ENCODE measurements around the gene TRIM77.
"Not testable (repeated sequence)": the region's sequence is repeated elsewhere in the genome, so short reads cannot be mapped to it uniquely, and the experiment has no call there.

TRIM77 gene, protein sequence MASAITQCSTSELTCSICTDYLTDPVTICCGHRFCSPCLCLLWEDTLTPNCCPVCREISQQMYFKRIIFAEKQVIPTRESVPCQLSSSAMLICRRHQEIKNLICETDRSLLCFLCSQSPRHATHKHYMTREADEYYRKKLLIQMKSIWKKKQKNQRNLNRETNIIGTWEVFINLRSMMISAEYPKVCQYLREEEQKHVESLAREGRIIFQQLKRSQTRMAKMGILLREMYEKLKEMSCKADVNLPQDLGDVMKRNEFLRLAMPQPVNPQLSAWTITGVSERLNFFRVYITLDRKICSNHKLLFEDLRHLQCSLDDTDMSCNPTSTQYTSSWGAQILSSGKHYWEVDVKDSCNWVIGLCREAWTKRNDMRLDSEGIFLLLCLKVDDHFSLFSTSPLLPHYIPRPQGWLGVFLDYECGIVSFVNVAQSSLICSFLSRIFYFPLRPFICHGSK

DNA sequence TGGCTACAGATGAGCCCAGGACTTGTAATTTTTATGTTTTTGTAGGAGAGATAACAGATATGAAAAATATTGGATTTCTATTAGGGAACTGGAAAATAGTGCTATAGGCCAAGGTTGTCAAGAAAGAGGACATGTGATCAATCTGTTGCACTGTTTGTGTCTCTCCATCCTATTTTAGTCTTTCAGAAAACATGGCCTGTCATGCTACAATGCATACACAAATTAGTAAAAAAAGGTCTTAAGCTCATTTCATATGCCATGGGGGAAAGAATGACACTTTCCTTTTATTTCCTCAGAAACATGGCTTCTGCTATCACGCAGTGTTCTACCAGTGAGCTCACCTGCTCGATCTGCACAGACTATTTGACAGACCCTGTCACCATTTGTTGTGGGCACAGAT lies at the start of gene TRIM77:
TSS of gene TRIM77 (plus strand) at position 301 of the 400 bp plus-strand sequence. CDS start at position 301, 0 bp downstream.
- not testable (repeated sequence) for DNase-seq

DNA sequence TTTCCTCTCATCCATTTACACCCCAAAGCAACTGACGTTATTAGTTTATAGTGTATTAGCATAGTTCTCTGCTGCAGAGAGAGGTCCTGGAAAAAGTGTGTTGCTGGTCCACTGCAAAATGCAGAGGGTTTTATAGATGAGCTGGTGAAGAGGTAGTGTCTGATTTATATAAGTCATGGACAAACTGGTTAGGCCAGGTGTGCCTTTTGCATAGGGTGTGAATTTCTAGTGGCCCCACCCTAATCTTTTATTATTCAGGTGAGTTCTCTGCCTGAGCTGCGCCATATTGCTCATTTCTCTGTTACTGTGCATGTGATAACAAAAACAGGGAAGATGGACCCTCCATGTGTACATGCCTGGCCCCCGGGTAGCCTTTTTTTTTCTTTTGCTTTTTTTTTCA lies 43.1 kb upstream of the TRIM77 start:
- no peak for DNase-seq

DNA sequence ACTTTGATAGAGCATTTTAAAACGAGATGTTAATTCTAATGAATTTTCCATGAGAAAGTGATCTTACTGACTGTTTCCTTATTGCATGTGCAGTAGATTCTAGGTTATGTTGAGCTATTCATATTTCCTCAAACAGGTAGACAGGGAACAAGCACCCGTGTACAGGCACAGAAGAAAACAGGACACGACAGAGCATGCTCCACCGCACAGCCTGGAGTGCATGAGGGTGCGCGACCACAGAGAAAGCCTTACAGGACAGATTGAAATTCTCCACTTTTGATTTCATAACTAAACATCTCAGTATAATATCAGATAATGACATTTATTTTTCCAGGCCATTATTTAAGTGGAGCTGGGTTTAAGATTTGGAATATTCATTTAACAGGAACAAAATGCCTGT lies 41.9 kb upstream of the TRIM77 start:
- DNase-seq, result not testable (repeated sequence)

DNA sequence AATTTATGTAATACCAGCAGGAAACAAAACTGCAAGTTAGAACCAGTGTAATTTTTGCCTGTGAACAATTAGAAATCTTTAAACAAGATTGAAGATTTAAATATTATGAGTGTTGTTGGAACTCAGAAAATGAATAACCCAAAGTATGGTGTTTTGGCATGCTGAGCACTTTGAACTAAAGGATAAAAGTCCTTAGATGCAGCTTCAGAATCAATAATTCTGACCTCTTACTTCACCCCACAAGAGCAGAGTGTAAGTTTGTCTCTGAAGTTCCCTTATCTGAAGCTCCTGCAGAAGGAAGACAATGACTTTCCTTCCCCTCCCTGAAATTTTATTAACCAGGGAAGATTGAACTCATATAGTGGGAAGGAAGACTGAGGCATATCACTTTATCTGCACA lies 40.5 kb upstream of the TRIM77 start:
- DNase-seq, result not testable (repeated sequence)

DNA sequence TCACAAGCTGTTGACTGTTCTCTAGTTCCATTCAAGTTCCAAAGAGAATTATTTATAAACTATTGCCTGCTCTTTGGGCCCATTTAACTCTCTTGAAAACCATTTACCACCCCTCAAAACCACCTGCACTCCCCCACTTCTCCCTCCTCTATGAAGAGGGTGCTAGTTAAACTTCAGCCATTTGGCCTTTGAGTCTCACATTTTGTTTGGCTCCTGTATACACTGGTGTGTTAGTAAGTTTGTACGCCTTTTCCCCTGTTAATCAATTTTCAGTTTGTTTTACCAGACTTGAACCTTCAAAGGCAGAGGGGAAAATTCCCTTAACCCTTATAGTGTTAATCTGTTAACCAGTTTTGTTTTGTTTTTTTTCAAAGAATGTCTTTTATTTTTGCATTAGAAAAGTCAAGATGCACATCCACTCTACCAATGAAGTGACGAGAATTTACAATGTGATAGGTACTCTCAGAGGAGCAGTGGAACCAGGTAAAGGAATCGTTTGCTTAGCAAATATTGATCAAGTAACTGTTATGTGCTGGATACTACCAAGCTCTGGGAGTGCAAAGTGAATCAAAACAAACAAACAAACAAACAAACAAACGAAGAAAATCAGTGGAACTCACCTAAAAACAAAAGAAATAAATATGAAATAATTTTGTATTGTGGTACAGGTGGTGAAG lies 40.0 kb upstream of the TRIM77 start:
- not testable (repeated sequence) for DNase-seq

DNA sequence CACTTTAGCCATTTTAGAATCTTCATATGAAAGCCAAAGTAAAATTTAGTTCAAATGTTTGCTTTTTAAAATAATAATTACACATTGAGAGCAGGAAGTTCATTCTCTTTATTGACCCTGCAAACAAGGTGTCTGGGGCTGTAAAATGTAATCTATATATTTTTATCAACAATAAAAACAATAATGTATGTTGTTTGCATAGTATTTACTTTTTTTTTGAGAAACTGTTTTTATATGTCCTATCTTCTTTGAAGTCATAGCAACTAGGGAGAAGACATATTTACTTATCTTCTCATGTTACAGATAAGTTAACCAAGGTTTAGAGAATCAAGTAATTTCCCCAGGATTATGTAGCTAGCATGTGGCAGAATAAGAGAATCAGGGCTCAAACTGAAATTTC lies 37.6 kb upstream of the TRIM77 start:
- not testable (repeated sequence) for DNase-seq

DNA sequence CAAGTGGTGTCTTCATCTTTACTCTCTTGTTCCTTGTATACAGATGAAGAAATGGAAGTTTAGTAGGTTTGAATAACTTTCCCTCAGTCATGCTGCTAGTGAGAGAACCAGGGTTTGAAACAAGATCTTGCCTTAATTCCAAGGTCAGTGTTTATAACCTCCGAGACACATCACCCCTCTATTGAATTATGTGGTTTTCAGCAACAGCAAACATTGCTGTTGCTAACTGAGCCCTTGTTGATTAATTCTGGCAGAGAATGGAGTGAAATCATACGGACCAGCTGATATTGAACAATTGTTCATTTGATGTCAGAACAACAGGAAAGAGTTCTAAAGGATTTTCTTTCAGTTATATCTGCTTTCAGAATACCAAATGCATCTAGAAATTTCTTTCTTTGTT lies 36.7 kb upstream of the TRIM77 start:
- DNase-seq, result not testable (repeated sequence)

DNA sequence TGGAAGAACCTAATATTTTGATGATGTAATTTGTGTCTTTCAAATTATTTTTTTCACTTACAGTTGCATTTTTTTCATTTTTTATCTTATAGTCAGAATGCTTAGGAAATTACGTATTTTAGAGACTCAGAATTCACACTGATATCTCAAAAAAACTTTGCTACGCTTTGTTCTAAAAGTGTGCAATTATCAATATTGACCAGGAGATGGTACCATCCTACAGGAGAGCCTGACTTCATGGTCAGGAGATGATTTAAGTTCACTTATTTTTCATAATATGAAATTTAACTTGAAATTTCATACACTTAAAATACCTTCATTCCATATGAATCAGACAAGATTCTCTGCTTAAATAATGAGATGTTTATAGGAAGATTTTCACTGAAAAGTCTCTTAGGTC lies 34.7 kb upstream of the TRIM77 start:
- DNase-seq, result peak; percentile 4 to 9

DNA sequence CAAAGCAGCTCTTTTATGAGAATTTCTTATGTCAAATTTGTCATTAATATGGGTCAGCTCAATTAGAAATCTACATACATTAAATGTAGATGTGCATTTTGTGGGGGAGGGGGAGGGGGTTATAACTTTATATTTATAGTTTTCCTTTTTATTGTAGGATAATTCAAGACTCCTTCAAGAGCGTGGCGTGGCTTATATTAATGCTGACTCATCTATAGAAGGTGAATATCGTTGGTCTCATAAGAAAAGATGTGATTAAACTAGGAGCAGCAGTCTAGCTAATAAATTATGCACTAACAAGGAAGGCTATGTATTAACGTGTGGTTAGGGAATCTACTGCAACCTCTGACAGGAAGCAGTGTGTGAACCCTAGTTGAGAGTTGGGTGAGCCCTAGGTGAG lies 34.2 kb upstream of the TRIM77 start:
- not testable (repeated sequence) for DNase-seq

DNA sequence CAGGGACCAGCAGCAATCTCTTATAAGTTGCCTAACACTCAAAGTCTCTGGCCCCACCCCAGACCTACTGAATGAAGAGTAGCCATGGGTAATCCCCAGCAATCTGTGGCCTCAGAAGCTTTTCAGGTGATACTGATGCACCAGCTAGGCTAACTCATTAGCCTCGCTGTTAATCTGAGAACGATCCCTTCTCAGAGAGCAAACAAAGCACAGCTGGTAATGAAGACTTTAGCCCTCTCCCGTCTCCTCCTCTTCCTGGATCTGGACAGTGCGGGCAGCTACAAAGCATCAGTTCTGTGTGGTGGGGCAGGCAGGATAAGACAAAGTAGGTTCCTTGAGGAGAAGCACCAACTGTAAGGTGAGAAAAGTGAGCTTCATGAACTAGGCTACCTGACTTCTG lies 3.0 kb upstream of the TRIM77 start:
- not testable (repeated sequence) for DNase-seq

DNA sequence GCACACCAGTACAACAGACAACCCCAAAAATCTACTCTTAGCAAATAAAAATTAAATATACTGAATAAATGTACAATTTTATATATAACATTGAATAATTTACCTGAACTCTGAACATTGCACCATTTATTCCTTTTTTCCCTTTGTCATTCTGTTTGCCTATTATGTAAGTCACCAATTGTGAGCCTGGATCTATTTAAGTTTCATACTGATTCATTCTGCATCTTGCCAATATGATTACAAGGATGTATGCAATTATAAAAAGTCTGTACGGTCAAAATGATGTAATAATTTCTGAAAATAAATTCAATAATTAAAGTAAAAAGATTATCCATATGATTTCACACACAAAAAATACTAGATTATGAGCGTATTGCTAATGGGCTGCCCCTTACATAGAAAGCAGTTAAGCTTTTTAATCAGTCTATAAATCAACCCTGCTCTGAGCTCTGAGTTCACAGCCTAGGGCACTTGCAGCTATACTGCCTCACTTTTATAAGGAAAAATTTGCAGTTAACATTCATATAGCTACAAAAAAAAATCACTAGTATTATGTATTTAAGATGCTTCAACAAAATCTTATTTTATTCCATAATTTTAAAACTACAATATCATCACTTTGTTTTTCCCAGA lies 14.9 kb downstream of the TRIM77 start:
- not testable (repeated sequence) for DNase-seq

DNA sequence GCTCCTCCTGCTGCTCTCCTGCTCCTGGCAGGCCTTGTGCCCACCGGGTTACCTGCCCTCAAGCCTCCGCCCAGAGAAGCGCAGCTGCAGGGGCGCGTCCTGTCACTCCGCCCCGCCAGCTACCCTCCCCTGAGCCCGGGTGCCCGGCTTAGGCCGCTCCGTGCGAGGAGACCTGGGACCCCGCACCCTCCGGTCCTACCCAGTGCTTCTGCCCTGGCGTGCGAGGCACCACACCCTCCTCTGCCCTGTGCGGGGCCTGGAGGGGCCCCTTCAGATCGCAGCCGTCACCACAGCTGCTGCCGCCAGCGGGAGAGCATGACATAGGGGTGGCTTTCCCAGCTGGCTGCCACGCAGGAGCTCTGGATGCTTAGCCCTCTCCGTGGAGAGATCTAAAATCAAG lies 20.1 kb downstream of the TRIM77 start:
- DNase-seq, result not testable (repeated sequence)

DNA sequence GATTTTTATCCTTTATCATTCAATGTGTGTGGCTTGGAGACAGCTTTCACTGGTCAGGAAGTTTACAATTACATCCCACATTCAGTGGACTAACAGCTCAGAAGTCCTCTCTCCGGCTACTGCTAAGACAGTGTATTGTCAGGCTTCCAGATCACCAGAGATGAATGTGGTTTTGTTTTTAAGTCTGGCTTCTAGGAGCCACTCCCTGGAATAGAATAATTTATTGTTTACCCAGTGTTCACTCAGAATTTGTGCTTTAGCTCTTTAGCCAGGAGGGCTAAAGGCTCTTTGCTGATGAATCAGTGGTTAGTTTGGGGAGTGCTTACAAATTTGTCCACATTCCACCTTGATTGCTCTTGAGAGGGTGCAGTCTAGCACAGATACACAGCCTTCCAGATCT lies 26.5 kb downstream of the TRIM77 start:
- no peak for DNase-seq

DNA sequence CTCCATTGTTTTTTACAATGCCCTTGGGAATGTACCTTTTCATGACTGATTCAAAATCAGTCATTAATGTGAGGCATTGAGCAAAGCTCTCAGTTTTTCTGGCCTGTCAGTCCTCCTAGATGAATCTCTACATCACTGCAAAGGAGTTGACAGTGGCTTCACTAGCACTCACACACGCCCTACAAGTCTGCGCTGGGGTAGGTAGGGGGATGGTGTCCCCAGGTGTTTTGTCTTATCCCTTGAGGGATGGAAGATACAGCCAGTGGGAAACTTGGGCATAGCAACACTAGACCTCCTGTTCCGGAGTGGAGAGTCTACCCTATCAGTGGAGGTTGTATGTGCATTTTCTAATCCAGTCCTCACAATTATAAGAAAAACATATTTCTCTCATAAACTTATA lies 27.0 kb downstream of the TRIM77 start:
- no peak for DNase-seq

DNA sequence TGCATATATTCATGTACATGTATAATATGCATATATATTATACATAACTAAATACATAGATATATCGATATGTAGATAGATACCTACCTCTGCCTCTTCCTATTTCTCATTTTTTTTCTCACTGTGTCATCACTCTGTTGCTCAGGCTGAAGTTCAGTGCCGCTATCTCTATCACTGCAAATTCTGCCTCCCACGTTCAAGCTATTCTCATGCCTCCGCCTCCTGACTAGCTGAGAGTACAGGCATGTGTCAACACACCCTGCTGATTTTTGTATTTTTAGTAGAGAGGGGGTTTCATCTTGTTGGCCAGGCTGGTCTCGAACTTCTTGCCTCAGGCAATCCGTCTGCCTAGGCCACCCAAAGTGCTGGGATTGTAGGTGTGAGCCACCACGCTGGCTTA lies 31.3 kb downstream of the TRIM77 start:
- DNase-seq, result not testable (repeated sequence)

DNA sequence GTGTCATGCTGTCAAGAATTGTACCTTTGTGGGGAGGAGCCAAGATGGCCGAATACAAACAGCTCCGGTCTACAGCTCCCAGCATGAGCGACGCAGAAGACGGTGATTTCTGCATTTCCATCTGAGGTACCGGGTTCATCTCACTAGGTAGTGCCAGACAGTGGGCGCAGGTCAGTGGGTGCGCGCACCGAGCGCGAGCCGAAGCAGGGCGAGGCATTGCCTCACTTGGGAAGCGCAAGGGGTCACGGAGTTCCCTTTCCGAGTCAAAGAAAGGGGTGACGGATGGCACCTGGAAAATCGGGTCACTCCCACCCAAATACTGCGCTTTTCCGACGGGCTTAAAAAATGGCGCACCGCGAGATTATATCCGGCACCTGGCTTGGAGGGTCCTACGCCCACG lies 34.1 kb downstream of the TRIM77 start:
- not testable (repeated sequence) for DNase-seq

DNA sequence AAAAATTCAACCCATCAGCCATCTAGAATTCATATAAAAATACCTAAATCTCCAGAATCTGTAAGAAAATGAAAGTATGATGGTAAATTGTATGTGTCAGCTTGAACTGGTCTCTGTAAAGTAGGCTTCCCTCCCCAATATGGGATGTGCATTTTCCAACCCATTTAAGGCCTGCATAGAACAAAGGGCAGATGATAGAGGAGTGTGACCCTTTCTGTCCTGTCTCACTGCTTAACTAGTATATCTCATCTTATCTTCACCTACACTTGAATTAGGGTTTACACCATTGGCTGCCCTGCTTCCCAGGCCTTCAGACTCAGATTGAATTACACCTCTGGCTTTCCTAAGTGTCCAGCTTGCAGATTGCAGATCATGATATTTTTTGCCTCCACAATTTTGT lies 40.7 kb downstream of the TRIM77 start:
- DNase-seq, result not testable (repeated sequence)
